Vagina (tissue), 2 donors: Measurements from ENCODE around the gene C3.

Experiments used
- POLR2A ChIP-seq, 2 donors: fragments of 450-650 bp; IDR thresholded peaks; one replicate each; pipeline ENCODE4 v1.6.1; 2017; ENCODE audit warnings: antibody characterized with exemption in 2 of 2, mild to moderate bottlenecking in 2 of 2, moderate library complexity in 2 of 2
- TF ChIP-seq, protein P1 (sequence below), 3 experiments: fragments of 450-650 bp in 2 of 3; fragments of 200-600 bp in 1 of 3; sonication (generic) in 1 of 3; IDR thresholded peaks; one replicate each; pipeline ENCODE4 v1.5.1; 2017 to 2019; ENCODE audit warnings: antibody characterized with exemption in 3 of 3, mild to moderate bottlenecking in 2 of 3, moderate library complexity in 2 of 3

DNA sequence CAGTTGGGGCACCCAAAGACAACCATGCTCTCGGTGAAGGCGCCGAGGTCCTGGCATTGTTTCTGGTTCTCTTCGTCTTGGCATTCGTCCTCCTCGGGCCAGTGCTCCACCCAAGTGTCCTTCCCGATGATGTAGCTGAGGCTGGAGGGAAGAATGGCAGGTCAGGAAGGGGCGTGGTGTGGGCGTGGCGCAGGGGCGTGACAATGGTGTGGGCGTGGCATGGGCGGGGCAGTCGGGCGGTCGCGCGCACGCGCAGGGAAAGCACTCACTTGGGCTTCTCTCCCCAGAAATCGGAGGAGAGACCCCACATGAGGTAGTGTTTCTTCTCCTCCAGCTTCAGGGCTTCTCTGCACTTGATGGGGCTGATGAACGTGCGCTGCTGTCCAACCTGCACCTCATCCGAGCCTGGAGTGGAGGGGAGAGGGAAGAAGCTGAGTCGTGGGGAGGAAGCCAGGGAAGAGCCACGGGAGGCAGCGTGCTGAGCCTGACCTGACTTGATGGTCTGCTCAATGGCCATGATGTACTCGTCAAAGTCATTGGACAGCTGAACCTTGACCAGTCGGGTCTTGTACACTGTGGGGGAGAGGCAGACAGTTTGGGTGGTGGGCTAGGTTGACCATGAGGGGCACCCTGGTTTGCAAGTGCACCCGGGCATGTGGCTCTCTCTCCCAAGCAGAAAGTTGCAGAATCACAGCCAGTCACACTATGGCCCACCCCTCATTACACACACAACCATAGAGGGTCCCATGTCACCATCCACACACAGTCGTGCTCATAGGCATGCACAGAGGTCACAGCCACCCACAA, 42.4 kb downstream of the C3 start:
- no peak for TF ChIP-seq POLR2A (IDR thresholded peaks at IDR 0.05)
- TF ChIP-seq, protein P1, sequence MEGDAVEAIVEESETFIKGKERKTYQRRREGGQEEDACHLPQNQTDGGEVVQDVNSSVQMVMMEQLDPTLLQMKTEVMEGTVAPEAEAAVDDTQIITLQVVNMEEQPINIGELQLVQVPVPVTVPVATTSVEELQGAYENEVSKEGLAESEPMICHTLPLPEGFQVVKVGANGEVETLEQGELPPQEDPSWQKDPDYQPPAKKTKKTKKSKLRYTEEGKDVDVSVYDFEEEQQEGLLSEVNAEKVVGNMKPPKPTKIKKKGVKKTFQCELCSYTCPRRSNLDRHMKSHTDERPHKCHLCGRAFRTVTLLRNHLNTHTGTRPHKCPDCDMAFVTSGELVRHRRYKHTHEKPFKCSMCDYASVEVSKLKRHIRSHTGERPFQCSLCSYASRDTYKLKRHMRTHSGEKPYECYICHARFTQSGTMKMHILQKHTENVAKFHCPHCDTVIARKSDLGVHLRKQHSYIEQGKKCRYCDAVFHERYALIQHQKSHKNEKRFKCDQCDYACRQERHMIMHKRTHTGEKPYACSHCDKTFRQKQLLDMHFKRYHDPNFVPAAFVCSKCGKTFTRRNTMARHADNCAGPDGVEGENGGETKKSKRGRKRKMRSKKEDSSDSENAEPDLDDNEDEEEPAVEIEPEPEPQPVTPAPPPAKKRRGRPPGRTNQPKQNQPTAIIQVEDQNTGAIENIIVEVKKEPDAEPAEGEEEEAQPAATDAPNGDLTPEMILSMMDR (IDR thresholded peaks at IDR 0.05): no peak
